GM08714 (cell line): Measurements from ENCODE around the gene ZNF600.
"Not testable (repeated sequence)": the region's sequence is repeated elsewhere in the genome, so short reads cannot be mapped to it uniquely, and the experiment has no call there.

ENCODE experiments used
- H3K4me3 ChIP-seq: fragments of 200-500 bp; sonication (Bioruptor generic); 2 replicates; pipeline ENCODE4 v1.5.1; 2014; ENCODE audit warnings: mild to moderate bottlenecking, low read length, inconsistent platforms
- ZNF274 ChIP-seq: IDR thresholded peaks from 2 replicates; pipeline ENCODE4 v1.6.1; 2012; ENCODE audit warnings: mild to moderate bottlenecking, low read depth, low read length

The ZNF600 gene

GRCh38 chr19:52778811-52779210, 7.8 kb downstream of the ZNF600 start:
- H3K4me3 ChIP-seq: no peak overlapping the region
- no peak for TF ChIP-seq ZNF274

GRCh38 chr19:52756447-52756846, 30.1 kb downstream of the ZNF600 start:
- not testable (repeated sequence) for H3K4me3 ChIP-seq

GRCh38 chr19:52749780-52750179, 36.8 kb downstream of the ZNF600 start:
- no peak overlapping the region for H3K4me3 ChIP-seq
- TF ChIP-seq ZNF274: no peak

- TF ChIP-seq ZNF274: no peak
- H3K4me3 ChIP-seq: no peak overlapping the region
These were observed 38.1 kb downstream of the ZNF600 start for GRCh38 chr19:52748336-52748950.

GRCh38 chr19:52745919-52746318, 40.7 kb downstream of the ZNF600 start:
- not testable (repeated sequence) for H3K4me3 ChIP-seq

GRCh38 chr19:52743091-52743490, 43.5 kb downstream of the ZNF600 start:
- TF ChIP-seq ZNF274: no peak
- H3K4me3 ChIP-seq: no peak overlapping the region

- no peak overlapping the region for H3K4me3 ChIP-seq
- no peak for TF ChIP-seq ZNF274
These were observed 44.1 kb downstream of the ZNF600 start for GRCh38 chr19:52742516-52742915.

- no peak for TF ChIP-seq ZNF274
- no peak overlapping the region for H3K4me3 ChIP-seq
These were observed 44.6 kb downstream of the ZNF600 start for GRCh38 chr19:52741951-52742485.

- H3K4me3 ChIP-seq: not testable (repeated sequence)
These were observed 45.2 kb downstream of the ZNF600 start for GRCh38 chr19:52741371-52741770.

GRCh38 chr19:52739576-52739975, 47.0 kb downstream of the ZNF600 start:
- no peak overlapping the region for H3K4me3 ChIP-seq
- TF ChIP-seq ZNF274: no peak

- no peak for TF ChIP-seq ZNF274
- H3K4me3 ChIP-seq: no peak overlapping the region; the same call in 1 of the 2 replicates
These were observed 50.9 kb downstream of the ZNF600 start for GRCh38 chr19:52735734-52736133.

GRCh38 chr19:52734893-52735661, 51.5 kb downstream of the ZNF600 start, which contains the start of gene ZNF611:
TSS of gene ZNF611 (minus strand) at chr19:52735044. CDS start at chr19:52715894, 19,150 bp downstream.
- TF ChIP-seq ZNF274: no peak
- peak within 1 kb of the TSS; percentile 88 for H3K4me3 ChIP-seq

- TF ChIP-seq ZNF274: no peak
- H3K4me3 ChIP-seq: peak overlapping the region; percentile 88
These were observed 52.2 kb downstream of the ZNF600 start for GRCh38 chr19:52734331-52734892.

GRCh38 chr19:52726051-52726450, 60.5 kb downstream of the ZNF600 start:
- not testable (repeated sequence) for H3K4me3 ChIP-seq

- H3K4me3 ChIP-seq: no peak overlapping the region
- no peak for TF ChIP-seq ZNF274
These were observed 61.0 kb downstream of the ZNF600 start for GRCh38 chr19:52725528-52725961.
